HFF-Myc (cell line): ENCODE measurements around the gene ATP2B2.

Experiments used
- DNase-seq: peaks from one replicate; pipeline ENCODE4 v3.0.0-alpha.2; 2011; ENCODE audit warnings: low read depth; ENCODE audit errors: extremely low read depth
- H3K4me3 ChIP-seq: replicated peaks from 2 replicates; pipeline ENCODE4 v1.5.1; 2011; ENCODE audit warnings: low read depth, mild to moderate bottlenecking, control low read depth, low read length
- TF ChIP-seq, protein P1 (sequence below): IDR thresholded peaks from 2 replicates; pipeline ENCODE4 v1.5.1; 2012; ENCODE audit warnings: mild to moderate bottlenecking, low read depth, low read length, control low read depth; ENCODE audit errors: missing control alignments

ATP2B2 gene

DNA sequence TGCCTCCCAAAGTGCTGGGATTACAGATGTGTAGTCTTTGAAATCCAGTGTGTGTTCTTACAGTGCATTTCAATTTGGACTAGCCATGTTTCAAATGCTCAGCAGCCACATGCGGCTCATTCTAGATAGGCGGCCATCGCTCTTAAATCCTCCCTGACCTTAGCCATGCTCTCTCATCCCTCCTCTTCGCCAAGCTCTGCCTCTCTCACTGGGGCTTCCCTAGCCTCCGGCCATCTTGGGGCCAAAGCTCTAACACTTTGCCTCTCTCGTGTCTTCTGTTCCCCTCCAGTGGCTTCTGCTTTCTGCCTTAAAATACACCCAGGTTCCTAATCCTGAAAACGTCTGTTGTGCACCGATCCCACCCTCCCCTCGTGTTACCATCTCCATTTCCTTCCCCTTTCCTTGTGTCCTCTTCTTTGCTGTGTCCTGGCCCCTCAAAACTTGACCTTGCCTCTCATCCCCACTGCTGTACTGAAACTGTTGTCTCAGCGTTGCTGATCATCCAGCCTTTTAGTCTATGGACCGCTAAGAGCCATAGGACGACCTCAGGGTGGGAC is 211.3 kb downstream of the ATP2B2 start:
- TF ChIP-seq, protein P1, sequence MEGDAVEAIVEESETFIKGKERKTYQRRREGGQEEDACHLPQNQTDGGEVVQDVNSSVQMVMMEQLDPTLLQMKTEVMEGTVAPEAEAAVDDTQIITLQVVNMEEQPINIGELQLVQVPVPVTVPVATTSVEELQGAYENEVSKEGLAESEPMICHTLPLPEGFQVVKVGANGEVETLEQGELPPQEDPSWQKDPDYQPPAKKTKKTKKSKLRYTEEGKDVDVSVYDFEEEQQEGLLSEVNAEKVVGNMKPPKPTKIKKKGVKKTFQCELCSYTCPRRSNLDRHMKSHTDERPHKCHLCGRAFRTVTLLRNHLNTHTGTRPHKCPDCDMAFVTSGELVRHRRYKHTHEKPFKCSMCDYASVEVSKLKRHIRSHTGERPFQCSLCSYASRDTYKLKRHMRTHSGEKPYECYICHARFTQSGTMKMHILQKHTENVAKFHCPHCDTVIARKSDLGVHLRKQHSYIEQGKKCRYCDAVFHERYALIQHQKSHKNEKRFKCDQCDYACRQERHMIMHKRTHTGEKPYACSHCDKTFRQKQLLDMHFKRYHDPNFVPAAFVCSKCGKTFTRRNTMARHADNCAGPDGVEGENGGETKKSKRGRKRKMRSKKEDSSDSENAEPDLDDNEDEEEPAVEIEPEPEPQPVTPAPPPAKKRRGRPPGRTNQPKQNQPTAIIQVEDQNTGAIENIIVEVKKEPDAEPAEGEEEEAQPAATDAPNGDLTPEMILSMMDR = no peak
- no peak overlapping the region for H3K4me3 ChIP-seq
- DNase-seq = no peak

DNA sequence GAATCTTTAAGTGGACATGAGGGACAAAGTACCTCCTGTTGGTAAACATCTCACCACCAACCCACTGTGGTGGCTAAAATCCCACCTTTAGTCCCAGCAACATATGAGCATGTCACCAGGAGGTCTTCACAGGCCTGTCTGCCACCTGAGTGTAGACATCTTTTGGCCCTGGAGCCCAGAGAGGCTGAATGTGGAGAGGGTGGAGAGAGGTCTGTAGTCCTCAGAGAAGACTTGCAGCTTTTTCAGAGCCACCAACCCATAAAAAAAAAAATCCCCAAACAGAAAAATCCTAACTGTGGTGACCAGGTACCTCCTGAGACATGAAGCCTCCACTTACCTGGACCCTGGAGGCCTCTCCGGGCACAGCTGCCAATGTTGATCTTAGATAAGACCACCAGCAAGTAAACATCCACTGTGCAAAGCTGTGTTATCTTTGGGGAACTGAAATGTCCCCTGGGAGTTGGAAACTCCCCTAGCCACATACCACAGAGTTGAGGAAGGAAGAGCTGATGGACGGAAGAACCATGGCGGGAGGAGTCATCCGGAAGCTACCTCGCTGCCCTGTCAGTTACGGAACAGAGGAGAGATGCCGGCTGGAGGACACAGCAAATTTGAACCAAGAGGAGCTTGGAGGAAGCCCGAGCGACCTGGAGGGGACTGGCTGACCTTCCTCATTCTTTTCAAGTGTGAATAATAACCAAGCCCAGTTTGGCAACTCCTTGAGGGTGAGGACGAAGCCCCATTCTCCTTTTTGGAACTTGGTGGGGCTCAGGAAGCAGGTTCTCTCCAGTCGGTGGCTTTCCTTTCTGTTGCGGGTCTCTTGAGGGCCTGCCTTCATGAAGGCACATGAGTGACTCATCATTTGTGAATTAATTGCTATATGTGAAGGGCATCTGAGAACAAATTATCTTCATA is 212.6 kb downstream of the ATP2B2 start, which contains the start of gene GHRL:
GHRL (minus strand) TSS at position 443 of the 915 bp plus-strand sequence. CDS start 2,767 bp downstream, outside the sequence.
- TF ChIP-seq, protein P1 = no peak
- DNase-seq = no peak
- no peak within 1 kb of the TSS for H3K4me3 ChIP-seq

DNA sequence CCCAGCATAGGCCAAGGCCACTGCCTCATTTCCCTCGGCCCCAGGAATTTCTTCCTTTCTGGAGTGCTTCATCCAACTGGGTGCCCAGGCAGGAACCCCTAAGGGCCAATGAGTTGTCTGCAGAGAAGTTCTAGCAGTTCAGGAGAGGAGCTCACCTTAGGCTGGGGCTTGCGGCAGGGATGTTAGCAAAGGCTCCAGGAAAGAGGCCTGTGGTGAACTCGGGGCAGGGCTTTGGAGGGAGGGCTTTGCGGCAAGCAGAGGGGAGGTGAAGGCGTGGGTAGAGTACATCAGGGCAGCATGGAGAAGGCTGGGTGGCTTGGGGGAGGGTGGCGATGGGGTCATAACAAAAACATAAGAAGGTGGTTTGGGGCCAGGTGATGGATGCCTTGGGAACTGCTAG is 213.7 kb downstream of the ATP2B2 start:
- DNase-seq = no peak
- TF ChIP-seq, protein P1 = no peak
- no peak overlapping the region for H3K4me3 ChIP-seq

DNA sequence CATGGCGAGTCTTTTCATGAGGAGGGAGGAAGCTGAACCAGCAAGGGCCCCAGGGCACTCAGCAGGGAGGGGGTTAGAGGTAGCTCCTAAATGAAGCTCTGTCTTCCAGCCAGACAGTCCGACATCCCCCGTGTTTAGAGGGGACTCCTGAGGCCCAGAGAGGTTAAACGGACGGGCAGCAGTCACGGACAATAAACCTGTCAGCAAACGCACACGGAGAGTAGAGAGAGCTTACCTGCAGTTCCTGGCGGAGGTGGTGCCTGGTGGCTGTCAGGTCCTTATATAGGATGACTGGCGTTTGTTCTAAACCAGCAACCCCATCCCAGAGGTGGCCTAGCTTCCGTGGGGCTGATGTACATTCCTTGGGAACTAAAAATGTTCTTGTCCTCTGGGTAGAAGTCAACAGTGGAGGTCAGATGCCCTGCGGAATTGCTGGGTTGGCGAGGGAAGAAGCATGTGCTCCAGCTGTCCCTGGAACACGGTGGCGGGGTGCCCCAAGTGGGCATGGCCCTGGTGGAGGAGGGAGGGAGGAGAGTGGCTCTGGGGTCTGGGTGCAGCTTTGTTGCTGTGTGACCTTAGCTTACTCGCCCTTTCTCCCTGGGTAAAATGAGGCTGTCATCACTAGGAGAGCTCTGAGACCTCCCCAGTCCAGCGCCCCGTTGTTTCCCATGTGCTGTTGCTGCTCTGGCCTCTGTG is 214.8 kb downstream of the ATP2B2 start:
- no peak for DNase-seq
- H3K4me3 ChIP-seq = no peak overlapping the region
- TF ChIP-seq, protein P1 = no peak

DNA sequence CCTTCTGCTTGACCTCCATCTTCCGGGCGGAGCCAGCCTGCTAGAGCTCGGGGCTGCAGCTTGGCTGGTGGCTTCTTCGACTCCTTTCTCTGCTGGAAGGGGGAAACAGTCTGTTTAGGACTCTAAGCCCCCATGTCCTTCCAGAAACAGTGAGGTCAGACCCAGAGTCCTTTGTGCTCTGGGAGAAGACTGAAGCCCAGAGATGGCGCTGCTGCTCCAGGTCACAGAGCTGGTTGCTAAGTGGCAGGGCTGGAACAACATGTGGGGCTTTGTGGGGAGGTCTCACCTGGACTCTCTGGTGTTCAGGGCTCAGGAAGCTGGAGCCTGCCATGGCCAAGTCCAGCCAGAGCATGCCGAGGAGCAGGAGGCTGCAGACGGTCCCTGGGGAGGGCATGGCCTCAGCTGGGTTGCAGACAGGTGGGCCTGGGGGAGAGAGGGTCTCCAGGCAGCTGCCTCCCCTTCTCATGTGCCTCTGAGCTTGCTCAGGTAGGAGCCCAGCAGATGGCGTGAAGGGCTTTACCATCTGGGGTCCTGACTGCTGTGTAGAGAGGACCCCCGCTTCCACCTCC is 215.5 kb downstream of the ATP2B2 start:
- TF ChIP-seq, protein P1 = no peak
- no peak for DNase-seq
- H3K4me3 ChIP-seq = no peak overlapping the region

DNA sequence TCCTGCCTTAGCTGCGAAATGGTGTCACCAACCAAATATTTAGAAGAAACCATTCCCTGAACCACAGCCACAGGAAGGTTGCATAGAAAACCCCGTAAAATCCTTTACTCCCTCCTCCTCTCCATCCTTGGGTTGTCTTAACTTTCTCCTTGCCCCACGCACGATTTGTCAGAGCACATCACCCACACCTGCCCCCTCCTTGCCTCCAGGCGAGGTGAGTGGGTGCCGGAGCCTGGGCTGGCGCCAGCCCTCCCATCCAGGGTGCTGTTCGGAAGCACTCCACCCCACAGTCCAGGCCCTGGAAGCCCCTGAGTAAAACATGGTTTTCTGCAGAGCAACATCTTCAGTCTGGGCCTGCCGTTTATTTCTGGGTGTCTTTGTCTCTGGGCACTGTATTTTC is 216.3 kb downstream of the ATP2B2 start:
- TF ChIP-seq, protein P1 = no peak
- DNase-seq = no peak
- no peak overlapping the region for H3K4me3 ChIP-seq
